ENCODE data around the gene FBXO8.

The FBXO8 gene

DNA sequence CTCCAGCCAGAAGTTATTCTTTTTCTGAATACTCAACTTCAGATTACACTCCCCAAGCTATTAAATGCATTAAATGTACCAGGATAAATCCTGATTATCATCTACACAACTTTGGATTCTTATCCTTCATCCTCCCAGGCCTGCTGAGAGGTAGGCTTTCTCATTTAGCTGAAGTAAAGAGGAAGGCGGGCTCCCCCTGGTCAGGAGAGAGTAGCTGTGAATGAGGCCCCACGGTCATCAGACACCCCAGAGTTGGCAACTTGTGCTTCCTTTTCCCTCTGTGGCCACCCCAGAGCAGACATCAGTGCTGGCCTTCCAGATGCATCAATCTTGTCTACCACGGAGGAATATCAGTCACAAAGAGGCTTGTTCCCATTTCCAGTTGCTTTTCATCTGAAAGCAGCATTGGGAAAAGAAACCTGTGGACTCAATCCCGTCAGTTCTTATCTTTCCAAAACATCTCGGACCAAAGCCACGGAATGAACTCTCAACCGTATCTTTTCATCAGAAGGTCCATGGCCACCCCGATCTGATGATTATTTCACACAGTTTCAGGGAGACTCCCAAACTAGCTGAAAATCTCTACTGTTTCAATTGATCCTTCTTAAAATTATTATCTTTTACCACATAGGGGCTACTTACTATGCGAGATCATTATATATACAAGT, 79.2 kb downstream of the FBXO8 start:
- DNase-seq: no peak

DNA sequence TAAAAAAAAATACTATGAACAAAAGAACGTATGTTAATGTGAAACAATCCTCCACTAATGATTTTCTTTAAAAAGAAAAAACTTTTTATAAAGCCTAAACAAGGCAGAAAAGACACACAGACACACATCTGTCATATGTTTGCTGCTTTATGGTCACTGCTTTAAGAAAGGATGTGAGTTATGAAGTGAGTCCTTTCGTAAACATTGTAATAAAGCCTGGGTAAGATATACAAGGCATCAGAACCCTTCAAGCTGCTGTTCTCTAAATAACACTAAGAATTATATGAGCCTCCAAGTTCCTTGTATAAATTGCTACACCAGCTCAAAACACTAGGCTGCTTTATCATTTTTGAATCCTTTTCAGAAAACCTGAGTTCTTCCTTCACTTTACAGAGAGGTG, 81.6 kb downstream of the FBXO8 start:
- no peak for DNase-seq

DNA sequence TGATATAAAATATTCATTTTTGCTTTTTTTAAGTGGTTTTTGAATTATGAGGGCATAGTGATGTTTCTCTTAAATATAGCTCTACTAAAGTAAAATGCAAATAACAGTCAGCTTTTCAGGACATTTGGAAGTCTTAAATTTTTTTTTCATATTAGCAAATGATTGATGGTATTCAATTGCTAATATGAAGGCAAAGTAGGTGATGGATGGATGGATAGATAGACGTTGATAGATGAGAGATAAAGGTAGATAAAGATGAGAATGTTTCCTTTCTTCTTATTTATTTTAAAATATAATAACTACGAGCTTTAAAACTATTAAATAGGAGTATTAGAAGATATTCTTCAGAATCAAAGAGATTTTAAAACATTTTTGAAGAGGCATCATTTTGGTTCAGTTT, 83.7 kb downstream of the FBXO8 start:
- no peak for DNase-seq

DNA sequence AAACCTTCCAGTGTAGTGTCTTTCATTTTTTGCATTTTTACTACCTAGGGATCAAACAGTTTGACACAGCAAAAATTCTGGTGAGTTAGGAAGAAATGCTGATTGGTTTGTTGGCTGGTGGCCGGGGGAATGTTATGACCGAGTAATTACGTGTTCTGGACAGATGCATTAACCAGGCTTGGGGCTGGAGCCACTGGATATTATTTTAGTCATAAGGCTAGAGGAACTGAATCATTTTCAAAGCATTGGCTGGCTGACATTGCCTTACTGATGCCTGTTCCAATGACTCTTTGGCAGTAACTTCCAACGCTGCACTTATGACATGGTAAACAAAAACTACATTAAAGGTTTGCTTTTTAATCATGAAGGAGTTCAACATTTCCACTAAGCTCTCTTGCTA, 84.6 kb downstream of the FBXO8 start:
- DNase-seq: no peak

DNA sequence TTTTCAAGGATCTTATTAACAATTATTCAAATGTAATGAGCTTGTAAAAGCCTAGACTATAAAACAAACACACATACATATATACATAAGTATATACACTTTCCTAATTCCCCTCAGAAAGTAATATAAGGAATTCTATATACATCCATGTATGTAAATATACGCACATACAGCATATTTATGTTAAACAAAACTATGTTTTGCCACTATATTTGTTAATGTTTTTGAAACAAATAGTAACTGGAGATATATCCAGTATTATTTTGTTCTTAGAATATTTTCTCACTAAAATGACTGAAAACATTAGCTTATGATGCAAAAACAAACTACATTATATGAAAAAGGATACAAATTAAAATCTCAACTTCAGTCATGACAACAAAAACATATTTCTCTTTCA, 85.1 kb downstream of the FBXO8 start:
- no peak for DNase-seq

DNA sequence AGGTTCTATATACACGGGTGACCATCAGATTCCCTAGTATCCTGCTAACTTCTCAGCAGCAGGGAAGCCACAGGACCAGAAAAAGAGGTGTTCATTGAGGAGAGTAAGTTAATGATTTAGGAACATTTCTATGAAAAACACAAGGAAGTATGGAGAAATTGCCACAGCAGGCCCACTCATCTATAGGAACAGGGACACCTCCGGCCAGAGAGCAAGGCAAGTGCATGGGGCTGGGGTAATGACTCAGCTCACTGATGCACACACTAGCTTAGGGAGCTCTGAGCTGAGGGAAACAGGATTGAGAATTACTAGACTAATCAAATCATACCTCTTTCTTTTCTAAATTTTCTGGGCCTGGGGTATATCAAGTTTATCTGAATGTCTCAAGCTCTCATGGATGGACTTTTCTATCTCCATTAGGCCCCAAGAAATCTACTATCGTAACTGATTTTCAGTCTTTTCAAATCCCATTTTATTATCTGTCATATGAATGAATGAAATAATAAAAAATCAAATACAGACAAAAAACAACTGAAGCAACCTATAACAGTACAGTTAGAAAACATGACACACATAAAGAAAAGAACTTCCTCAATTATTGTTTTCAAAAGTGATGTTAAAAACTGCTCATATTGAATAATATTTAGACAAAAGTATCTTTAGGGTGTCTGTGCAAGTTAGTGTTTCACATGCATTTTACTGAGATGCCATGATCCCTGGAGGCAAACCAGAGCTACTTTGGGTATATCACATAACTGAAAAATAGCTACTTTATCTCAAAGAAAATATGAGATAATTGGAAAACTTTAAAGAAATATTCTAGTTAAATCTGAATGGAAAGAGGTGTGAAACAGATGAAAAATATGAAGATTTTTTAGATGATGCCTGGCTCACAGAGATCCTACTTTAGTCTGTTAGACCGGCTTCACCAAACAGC, 89.8 kb downstream of the FBXO8 start:
- no peak for DNase-seq

DNA sequence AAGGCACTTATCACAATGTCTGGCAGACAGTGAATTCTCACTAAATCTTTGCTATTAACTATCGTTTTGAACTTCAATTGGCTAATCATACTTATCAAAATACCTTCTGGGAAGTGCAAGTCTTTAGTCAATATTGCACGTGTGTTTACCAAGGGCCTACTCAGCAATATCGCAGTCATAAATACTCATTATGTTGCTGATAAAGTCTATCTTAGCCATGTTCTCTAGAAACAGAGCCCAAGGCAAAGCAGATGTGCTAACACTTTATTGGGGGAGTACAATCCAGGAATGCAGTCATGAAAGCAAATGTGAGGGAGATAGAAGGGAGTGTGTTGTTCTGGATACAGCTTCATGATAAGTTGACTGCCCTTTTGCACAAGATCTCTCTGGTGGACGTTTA, 90.5 kb downstream of the FBXO8 start:
- DNase-seq: no peak

DNA sequence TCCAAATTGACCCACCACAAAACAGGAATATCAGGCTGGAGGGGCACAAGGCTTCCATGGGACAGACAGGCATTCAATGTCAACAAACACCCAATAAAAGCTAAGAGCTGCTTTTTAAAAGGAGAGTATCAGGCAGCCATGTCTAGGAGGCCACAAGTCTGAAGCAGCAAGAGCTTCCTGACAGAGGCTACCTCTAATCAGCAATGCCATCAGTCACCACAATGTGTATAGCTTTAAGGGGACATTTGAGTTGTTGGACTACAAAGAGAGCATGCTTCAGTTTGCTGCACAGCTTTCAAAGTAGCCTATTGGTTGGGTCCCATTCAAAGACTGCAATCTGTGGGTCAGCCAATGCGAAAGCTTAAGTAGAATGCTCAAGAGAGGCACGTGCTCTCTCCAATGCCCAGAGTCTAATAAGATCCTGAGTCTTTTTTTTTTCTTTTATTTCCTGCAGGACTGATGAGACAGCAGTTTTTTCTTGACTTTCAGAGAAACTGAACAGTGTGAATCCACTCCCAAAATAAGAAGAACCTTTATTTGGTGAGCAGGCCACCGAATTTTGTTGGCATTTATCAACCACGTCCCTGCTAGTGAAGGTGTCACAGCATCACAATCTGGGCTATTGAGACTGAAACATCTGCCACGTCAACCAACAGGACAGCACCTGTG, 92.5 kb downstream of the FBXO8 start:
- DNase-seq: no peak

DNA sequence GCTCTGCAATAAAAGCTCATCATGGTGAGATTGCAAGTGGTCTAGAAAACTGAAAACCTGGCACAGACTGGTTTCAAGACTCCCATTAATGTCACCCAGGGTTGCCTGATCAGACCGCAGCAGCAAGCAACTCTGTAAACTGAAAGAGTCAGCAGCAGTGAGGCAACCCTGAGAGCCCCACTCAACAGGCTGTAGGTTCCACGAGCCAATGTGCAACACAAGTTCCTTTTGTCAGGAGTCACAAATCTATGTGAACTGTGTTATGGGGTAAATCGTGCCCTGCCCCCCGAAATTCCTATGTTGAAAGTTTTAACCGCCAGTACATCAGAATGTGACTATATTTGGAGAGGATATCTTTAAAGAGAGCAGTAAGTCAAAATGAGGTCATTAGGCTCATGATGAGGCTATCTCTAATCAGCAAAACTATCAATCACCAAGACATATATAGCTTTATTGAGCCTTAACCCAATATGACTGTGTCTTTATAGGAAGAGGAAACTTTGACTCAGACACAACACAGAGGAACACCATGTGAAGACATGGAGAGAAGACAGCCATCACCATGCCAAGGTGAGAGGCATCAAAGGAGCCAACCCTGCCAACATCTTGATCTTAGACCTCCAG, 94.0 kb downstream of the FBXO8 start:
- DNase-seq: no peak

All from kidney glomerular epithelial cell (primary cell).